NOMO-1 treated with DMSO at 0.1 percent for 48 hours (cell line): ENCODE data around the gene ZSCAN10.

Experiments used
- DNase-seq: peaks from one replicate; lab custom pipeline; 2025; ENCODE audit not compliant: unreplicated experiment; lab: John Stamatoyannopoulos, UW

The ZSCAN10 gene

DNA sequence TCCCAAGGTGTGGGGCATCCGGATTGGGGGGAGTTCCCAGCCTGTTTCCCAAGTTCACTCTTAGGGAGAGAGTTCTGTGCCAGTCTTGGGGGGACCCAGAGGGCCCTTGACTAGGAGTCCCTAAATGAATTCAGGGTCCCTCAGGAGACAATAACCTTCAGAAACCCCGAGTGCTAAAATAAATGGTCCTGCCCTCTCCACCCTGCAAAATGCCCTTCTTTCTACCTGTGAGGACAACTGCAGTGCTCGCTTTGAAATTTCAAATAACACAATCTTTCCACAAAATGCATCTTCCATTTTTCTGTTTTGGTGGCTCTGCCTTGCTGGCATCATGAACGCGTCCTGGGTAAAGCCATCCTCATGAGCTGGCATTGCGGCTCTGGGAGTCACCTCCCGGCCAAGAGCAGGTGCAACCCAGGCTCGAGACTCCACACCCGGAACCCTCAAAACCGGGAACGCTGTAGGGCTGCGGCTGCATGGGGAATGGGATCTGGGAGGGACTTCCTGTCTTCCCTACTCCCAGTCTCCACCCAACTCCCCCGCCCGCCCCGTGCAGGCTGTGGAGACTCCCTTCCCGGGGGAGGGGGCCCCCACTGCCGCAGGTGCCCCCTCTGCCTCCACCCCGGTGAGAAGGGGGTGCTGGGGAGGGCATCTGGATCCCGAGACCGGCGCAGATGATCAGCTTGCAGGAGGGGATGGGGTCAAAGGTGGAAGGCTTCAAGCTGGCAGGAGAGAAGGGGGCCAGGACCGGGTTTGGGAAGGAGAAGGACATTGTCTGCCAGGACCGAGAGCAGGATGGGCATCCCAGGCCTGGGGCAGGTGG lies 13.2 kb upstream of the ZSCAN10 start, which contains the start of gene ZNF205:
Gene ZNF205 (plus strand): TSS at position 529 of the 823 bp plus-strand sequence. CDS start 845 bp downstream, outside the sequence.
- no peak for DNase-seq

DNA sequence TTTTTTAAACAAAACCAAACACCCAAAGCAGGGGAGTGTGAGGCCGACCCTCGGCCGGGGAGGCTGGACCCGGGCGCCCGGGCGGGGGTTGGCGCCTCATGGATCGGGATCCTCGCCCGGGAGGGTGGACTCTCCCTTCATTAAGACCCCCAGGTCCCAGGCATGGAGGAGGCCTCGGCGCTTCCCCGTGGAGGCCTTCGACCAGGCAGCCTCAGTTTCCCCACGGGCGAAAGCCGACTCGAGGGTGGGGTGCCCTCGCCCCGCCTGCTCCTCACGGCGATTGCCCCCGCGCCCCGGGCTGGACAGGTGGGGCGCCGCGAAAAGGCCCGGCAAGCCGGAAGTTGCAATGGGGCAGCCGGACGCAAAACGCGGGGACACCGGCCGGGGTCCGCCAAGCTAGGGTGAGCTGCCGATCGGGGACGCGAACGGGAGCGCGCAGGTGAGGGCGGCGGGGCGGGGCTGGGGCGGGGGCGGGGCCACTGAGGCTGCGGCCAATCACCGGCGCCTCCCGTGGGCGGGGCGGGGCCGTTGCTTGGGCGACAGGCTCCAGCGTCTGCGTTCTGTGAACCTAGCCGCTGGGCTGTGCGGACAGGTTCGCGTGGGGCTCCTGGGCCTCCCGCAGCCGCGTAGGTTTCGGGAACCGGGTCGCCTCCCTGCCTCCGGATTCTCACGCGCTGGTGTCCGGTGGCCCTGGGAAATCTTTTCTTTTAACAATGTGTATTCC lies 7.3 kb upstream of the ZSCAN10 start:
- peak; percentile 76 for DNase-seq

DNA sequence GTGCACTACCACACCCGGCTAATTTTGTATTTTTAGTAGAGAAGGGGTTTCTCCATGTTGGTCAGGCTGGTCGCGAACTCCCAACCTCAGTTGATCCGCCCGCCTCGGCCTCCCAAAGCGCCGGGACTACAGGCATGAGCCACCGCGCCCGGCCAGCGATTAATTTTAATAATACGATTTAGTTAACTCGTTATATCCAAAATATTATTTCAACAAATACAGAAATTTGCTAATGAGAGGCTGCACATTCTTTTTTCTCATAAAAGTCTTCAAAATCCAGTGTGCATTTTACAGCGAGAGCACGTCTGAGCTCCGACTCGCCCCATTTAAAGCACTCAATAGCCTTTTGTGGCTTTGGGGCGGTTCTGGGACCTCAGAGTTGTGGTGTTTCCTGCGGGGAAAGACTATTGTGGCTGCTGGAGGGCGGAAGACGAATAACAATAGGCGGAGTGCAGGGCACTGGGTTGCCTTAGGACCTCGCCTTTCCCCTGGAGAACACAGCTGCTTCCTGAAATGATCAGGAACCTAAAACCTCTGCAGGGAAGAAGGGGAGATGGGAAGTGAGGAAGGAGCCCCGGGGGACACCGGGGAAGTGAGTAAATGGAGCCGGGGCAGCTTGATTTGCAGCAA lies 2.9 kb upstream of the ZSCAN10 start:
- peak; percentile 26 for DNase-seq

DNA sequence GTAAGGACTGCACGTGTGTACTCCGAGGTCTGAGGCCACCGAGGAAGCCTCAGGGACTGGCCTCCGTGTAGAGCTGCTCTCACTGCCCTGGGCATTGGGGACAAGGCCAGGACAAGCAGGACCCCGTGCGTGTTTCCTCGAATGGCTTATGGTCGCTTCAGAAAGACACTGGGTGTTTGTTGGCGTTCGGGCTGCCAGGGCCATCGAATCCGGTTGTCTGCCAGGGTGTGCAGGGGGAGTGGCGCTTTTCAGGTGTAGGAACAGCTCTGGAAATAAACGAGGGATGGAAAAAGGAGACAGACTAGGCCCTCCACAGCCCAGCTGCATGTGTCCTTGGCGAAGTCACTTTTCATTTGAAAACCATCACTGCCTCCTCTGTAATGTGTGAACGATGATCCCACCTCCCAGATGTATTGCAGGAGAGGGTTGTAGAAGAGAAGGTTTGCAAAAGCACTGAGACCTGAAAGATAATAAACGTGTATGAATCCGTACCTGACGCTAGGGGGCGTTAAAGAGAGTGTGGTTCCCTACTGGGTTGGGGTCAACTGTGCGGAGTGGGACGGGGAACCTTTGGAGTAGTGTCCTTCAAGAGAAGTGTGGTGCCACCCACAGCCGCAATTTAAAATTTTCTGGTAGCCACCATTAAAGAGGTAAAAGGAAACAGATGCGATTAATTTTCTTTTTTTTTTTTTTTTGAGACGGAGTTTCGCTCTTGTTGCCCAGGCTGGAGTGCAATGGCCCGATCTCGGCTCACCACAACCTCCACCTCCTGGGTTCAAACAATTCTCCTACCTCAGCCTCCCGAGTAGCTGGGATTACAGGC lies 2.1 kb upstream of the ZSCAN10 start:
- peak; percentile 55 for DNase-seq

DNA sequence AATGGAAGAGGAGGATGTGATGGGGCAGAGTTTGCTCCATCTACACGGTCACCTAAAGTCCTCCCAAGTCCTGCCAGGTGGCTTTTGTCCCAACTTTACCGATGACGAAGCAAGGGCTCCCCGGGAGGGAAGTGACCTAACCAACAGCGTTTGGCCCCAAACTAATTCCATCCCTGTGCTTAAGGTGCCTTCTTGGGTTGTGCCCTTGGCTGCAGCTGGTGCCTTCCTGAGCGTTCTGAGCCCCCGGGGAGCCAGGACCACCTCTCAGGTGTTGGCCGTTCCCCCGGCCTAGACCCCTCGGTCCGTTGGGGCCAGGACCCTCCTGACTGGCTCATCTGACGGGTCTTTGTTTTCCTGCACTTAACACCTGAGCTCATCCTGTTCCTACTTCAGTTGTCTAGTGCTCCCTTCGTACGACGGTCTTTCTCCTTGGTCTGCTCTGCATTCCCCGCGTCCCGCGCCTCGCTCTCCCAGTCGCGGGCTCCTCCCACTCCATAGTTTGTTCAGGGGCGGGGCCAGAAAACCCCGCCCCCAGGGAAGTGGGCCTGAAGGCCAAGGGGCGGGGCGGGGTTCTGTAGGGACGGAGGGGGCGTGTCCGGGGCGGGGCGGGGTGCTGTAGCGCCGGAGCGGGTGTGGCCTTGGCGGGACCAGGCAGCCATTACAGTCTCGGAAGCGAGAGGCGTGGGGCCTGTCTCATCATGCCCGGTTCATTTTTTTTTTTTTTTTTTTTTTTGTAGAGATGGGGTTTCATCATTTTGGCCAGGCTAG lies 822 bp upstream of the ZSCAN10 start:
- DNase-seq = peak; percentile 94

DNA sequence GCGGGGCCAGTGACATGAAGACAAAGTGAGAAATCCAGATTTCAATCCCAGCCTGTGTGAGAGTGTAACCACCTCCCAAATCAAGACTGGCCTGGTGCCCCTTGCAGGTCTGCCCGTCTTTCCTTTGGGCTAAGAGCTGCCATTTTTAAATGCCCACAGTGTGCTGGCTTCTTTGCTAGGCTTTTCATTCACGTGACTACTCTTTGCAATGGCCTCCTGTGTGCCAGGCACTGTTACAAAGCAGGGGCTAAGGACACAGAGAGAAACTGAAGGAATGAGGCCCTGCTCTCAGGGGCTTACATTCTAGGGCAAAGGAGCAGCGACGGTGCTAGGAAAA lies 269 bp upstream of the ZSCAN10 start:
- no peak for DNase-seq

DNA sequence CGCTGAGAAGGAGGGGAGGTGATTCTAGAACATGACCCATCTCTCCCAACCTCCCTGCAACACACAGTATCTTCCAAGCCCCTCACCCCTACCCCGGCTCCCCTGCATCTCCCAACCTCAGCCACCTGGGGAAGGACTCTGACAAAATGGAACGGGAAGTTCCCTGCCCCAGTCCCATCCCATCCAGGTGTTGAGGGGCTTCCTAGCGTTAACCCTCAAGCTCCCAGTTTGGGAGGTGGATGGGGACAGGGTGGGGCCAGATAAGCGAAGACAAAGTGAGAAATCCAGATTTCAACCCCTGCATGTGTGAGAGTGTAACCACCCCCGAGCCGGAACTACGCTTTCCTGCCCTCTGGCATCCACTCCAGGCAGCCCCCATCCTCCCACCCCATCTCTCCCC lies 1.8 kb downstream of the ZSCAN10 start:
- DNase-seq = no peak

DNA sequence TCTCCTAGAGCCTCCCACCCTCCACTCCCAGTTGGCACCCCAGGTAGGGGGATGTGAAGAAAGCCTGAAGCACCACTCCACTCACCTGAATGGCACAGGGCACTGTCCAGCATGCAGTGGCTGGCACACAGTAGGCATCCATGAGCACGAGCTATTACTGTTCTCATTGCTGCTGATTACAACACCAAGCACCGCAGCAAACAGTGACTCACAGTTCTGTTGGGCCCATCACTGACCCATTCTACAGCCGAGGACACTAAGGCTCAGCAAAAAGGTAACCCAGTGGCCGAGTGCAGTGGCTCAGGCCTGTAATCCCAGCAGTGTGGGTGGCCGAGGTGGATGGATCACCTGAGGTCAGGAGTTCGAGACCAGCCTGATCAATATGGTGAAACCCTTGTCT lies 2.7 kb downstream of the ZSCAN10 start:
- peak; percentile 20 for DNase-seq

DNA sequence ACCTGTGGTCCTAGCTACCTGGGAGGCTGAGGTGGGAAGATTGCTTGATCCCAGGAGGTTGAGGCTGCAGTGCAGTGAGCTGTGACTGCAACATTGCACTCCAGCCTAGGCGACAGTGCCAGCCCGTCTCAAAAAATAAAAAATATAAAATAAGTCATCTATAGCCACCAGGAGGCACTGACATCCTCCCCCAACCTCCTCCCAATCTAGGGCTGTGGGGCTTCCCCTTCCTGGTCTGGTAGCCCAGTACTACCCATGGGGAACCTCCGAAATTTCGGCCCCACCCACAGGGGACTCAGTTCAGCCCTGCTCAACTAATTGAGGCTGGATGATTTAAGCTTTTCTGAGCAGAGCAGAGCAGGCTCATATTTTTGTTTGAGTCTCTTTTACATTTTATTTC lies 3.2 kb downstream of the ZSCAN10 start:
- DNase-seq = peak; percentile 90

DNA sequence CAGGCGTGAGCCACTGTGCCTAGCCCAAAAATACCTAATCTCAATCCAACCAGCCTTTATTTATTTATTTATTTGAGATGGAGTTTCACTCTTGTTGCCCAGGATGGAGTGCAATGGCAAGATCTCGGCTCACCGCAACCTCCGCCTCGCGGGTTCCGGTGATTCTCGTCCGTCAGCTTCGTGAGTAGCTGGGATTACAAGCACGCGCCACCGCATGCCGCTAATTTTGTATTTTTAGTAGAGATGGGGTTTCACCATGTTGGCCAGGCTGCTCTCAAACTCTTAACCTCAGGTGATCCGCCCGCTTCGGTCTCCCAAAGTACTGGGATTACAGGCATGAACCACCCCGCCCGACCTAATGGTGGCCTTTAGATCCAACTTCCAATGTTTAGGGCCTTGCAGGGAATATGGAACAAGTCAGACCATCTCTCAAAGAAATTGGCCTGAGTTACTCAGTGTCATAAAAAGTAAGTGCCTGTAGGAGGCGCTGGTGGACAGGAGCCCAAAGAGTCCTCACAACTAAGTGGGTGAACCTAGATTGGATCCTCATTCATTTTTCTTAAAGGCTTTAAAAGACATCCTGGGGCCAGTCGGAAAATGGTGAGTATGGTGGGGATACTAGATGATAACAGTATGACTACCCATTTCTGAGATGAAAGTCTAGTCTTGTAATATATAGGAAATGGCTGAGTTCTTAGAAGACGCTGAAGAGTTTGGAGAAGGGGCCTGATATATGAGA lies 4.6 kb downstream of the ZSCAN10 start:
- DNase-seq = peak; percentile 63

DNA sequence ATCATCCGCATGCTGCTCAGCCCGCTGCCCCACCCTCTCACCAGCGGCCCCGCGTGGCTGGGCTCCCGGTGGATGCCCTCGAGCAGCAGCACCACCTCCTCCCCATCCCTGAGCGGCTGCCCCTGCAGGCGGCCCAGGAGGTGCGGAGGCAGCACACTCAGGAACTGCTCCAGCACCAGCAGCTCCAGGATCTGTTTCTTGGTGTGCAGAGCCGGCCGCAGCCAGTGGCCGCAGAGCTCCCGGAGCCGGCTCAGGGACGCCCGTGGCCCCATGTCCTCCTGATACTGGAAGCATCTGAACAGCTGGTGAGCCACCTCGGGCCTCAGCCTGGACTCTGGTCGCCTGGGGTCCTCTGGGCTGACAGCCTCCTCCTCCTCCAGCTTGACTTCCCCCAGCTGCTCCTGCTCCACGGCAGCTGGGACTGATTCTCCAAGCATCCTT lies 6.6 kb downstream of the ZSCAN10 start:
- DNase-seq = no peak

DNA sequence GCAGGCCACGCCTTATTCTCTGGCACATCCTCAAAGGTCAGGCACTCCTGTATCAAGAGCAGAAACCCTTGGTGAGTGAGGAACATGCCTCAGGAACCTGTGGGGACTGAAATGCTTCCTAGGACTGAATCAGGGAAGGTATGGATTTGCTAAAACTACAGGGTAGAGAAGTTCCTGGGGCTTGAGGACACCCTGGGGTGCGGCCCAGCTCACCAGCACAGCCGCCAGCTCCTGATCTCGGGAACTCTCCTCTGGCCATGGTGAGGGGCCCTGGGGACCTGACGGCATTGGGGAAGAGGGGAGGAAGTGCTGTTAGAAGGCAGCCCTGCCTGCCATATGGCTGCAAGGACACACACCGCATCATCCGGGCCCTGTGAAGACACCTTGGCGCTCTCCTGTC lies 7.5 kb downstream of the ZSCAN10 start:
- no peak for DNase-seq

DNA sequence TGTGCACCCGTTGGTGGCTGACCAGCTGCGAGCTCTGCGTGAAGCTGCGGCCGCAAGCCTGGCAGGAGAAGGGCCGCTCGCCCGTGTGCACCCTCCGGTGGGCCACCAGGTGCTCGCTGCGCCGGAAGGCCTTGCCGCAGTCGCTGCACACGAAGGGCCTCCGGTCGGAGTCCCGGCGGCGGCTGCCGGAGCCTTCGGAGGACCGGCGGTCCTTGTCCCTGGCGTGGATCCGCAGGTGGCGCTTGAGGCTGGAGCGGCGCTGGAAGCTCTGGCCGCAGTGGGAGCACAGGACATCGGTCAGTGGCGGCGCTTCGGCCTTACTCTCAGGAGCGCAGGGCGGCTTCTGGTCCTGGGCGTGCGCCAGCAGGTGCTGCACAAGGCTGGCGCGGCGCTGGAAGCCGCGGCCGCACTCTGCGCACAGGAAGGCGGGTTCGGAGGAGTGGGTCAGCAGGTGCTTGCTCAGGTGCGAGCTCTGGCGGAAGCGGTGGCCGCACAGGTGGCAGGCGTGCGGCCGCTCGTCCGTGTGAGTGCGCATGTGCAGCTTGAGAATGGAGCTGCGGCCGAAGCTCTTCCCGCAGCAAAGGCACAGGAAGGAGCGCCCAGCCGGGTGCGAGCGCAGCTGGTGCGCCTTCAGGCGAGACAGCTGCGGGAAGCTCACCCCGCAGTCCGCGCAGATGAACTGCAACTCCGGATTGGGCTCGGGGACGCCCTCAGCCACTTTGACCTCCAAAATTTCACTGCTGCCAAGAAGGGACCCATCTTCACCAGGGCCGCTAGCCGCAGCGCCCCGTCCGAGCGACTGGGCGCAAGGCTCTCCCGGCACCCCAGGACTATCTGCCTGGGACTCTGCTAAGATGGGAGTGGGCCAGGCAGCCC lies 9.1 kb downstream of the ZSCAN10 start:
- DNase-seq = no peak

DNA sequence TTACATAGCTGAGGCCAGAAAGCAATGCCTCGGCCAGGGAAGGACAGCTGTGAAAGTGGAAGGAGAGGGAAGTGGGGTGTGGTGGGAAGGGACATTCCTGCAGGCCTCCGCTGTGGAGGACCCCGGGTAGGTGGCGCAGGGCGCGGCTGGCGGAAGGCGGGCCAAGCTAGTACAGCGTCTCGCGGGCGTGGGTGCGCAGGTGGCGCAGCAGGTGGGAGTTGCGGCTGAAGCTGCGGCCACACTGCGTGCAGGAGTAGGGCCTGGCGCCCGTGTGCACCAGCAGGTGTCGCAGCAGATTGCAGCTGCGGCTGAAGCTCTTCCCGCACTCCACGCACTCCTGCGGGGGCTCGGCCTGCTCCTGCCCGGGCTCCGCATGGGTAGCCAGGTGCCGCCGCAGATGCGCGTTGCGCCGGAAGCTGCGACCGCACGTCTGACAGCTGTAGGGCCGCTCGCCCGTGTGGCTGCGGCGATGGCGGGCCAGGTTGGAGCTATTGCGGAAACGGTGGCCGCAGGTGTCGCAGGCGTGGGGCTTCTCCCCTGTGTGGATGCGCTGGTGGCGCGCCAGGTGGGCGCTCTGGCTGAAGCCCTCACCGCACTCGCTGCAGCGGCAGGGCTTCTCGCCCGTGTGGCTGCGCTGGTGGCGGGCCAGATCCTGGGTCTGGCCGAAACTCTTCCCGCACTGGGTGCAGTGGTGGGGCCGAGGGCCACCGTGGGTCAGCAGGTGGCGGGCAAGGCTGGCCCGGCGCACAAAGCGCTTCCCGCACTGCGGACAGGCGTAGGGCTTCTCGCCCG lies 10.0 kb downstream of the ZSCAN10 start:
- no peak for DNase-seq

DNA sequence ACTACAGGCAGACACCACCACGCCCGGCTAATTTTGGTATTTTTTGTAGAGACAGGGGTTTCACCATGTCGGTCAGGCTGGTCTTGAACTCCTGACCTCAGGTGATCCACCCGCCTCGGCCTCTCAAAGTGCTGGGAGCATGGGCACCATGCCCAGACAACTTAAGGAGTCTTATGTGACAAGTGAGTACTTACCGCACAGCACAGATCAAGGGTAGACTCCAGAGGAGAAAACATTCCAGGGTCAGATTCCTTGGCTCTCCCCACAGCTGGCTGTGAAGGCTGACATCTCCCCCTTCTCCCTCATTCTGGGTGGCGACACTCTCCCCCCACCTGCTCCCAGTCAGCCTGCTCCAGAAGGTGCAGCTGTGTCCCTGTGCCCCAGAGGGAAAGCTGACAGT lies 10.6 kb downstream of the ZSCAN10 start:
- DNase-seq = no peak

DNA sequence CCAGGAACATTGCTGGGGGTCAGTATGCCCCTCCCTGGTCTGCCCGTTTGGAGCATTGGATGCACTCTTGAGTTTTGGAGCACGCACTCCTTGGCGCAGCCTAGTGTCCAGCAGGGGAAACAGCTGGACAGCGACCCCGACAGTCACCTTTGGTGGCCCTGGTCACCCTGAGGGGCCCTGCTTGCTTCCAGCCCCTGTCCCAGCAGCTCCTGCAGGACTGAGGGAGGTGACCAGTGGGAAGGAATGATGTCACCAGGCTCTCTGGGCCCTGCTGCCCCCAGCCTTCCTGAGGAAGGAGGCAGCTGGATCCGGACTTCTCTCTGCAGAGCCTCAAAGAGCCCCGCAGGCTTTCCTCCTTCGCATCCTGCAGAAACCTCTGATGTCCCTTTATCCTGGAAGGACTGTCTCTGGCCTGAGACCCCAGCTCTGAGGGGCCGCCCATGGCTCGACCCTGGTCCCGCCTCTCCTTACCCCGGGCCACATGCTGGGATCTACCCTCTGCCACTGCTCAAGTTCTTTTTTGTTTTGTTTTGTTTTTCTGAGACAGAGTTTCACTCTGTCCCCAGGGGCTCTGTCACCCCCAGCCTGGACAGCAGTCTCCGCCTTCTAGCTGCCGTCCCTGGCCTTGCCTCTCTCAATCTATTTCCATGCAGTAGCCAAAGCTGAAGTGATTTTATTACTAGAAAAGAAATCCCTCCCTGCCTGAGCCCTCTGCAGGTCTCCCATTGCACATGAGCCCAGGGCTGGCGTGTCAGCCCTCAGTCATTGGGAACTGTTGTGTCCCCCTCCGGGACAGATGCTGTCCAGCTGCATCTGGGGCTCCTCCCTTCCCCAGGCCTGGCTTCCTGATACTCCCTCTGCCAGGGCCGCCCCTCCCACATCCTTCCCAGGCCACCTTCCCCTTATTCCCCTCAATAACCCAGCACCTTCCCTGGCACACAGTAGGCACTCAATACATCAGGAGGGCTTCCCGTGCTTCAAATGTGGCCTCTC lies 11.6 kb downstream of the ZSCAN10 start:
- DNase-seq = no peak
